Memory B cell (primary cell): ENCODE results near the gene ACP2.

ENCODE experiments used
- ATAC-seq: fragments of 150-1000 bp; cut with Tn5 transposase; 2 replicates; pipeline ENCODE4 v1.10.0; 2021; ENCODE audit warnings: low read depth, mild to moderate bottlenecking, moderate library complexity
- DNase-seq, 2 donors: peaks; one replicate each; pipeline ENCODE4 v3.0.0; 2022; ENCODE audit warnings: low spot score in 2 of 2
- H3K27ac Mint-ChIP-seq: one replicate; pipeline ENCODE4 v1.8.0; 2022; ENCODE audit warnings: mild to moderate bottlenecking, moderate library complexity, mixed read lengths
- H3K27me3 Mint-ChIP-seq: one replicate; pipeline ENCODE4 v1.8.0; 2022; ENCODE audit warnings: mixed read lengths
- H3K36me3 Mint-ChIP-seq: one replicate; pipeline ENCODE4 v1.8.0; 2022; ENCODE audit warnings: mild to moderate bottlenecking, mixed read lengths
- H3K4me1 Mint-ChIP-seq: one replicate; pipeline ENCODE4 v1.8.0; 2022; ENCODE audit warnings: mixed read lengths
- H3K4me3 Mint-ChIP-seq: one replicate; pipeline ENCODE4 v1.8.0; 2022; ENCODE audit warnings: mild to moderate bottlenecking, moderate library complexity, mixed read lengths
- H3K9me3 Mint-ChIP-seq: one replicate; pipeline ENCODE4 v1.8.0; 2022; ENCODE audit warnings: mixed read lengths

ACP2 gene

DNA sequence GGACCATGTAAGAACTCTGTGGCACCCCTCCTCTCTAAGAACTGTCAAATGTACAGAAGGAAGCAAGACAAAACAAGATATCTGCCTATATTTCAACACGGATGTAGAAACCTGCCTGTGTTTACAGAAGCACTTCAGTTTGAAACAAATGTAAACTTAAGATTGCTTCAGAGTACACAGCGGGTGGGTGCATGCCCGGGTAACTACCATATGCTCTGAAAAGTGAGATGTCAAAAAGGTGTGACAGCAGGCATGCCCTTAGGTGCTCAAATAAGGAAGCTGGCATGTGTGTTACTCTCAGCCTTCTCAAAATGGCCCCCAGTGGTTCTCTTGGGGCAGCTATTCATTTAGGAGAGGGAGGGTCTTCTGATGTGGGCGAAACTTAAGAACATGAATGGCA lies 5.2 kb downstream of the ACP2 start:
- no peaks in the 10 kb centered on the region for H3K9me3 Mint-ChIP-seq
- H3K4me3 Mint-ChIP-seq = no peak overlapping the region
- peaks cover 24% of the 10 kb centered on the region for H3K36me3 Mint-ChIP-seq
- DNase-seq = no peak
- no peak for ATAC-seq
- H3K4me1 Mint-ChIP-seq = peaks cover 4% of the 10 kb centered on the region
- no peaks in the 10 kb centered on the region for H3K27me3 Mint-ChIP-seq
- no peak overlapping the region for H3K27ac Mint-ChIP-seq

DNA sequence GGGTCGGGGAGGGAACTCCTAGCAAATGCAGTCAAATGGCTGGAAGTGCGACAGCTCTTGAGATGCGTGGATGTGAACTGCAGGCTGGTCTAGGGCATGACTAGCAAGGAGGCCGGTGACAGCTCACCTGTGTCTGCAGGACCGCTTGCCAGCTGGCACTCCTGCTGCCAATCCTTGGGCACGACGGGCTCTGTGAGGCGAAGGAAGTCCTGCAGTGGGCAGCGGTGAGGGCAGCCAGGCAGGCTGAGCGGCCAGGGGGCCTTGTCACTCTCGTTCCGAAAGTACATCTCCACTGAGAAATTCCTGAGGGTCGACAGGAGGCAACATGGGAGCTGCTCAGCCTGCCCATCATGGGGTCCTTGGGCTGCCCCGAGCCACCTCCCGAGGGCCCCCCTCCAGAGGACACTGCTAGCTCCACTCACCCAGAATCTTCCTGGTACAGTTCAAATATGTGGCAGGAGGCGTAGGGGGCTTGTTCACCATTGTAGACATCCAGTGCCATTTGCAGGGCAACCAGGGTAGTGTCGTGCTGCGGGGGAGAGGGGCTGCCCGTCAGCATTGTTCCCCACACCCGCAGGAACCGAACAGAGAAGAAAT lies 5.9 kb downstream of the ACP2 start:
- H3K27ac Mint-ChIP-seq = no peak overlapping the region
- ATAC-seq (no peak), DNase-seq (no peak)
- no peak overlapping the region for H3K4me3 Mint-ChIP-seq
- no peaks in the 10 kb centered on the region for H3K27me3 Mint-ChIP-seq
- H3K9me3 Mint-ChIP-seq = no peaks in the 10 kb centered on the region
- H3K36me3 Mint-ChIP-seq = peaks cover 24% of the 10 kb centered on the region
- no peaks in the 10 kb centered on the region for H3K4me1 Mint-ChIP-seq

DNA sequence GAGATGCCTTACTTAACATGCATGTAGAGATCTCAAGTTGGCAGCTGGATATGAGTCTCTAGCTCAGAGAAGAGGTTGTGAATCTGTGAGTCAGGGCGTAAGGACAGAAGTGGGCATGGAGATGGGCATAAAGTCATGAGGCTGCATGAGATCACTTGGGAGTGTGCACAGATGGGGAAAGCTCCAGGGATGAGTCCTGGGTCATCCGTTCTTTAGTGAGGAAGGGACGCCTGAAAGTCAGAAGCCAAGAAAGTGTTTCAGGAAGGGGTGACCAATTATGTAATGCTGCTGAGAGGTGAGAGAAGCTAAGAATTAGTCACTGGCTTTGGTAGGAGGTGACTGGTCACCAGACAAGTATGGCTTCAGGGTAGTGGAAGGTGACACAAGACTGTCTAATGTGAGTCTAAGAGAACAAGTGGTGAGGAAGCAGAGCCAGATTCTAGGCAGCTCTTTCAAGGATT lies 6.7 kb downstream of the ACP2 start:
- Mint-ChIP-seq H3K4me3 (no peak overlapping the region), H3K4me1 (no peaks in the 10 kb centered on the region), H3K27me3 (no peaks in the 10 kb centered on the region), H3K36me3 (peaks cover 26% of the 10 kb centered on the region), H3K9me3 (no peaks in the 10 kb centered on the region), H3K27ac (peak overlapping the region; percentile 9)
- ATAC-seq (no peak), DNase-seq (no peak)

GRCh38 chr11:47239852-47240251 lies 8.8 kb downstream of the ACP2 start:
- Mint-ChIP-seq H3K27ac (no peak overlapping the region), H3K27me3 (no peaks in the 10 kb centered on the region), H3K36me3 (peaks cover 29% of the 10 kb centered on the region), H3K4me1 (no peaks in the 10 kb centered on the region), H3K9me3 (no peaks in the 10 kb centered on the region), H3K4me3 (no peak overlapping the region)
- DNase-seq = no peak
- no peak for ATAC-seq

- Mint-ChIP-seq H3K36me3 (peaks cover 20% of the 10 kb centered on the region), H3K27ac (no peak overlapping the region), H3K27me3 (no peaks in the 10 kb centered on the region), H3K4me1 (no peaks in the 10 kb centered on the region), H3K4me3 (no peak overlapping the region), H3K9me3 (no peaks in the 10 kb centered on the region)
- ATAC-seq (no peak), DNase-seq (no peak)
Observed at GRCh38 chr11:47236482-47236881, 12.1 kb downstream of the ACP2 start.

- no peaks in the 10 kb centered on the region for H3K9me3 Mint-ChIP-seq
- DNase-seq (no peak), ATAC-seq (no peak)
- H3K36me3 Mint-ChIP-seq = peaks cover 17% of the 10 kb centered on the region
- H3K4me1 Mint-ChIP-seq = no peaks in the 10 kb centered on the region
- H3K27ac Mint-ChIP-seq = peak overlapping the region; percentile 47
- H3K4me3 Mint-ChIP-seq = no peak overlapping the region
- H3K27me3 Mint-ChIP-seq = no peaks in the 10 kb centered on the region
Observed at GRCh38 chr11:47235163-47235562, 13.5 kb downstream of the ACP2 start.

- Mint-ChIP-seq H3K4me3 (no peak overlapping the region), H3K4me1 (no peaks in the 10 kb centered on the region), H3K36me3 (peaks cover 15% of the 10 kb centered on the region), H3K27me3 (no peaks in the 10 kb centered on the region), H3K27ac (peak overlapping the region; percentile 47), H3K9me3 (no peaks in the 10 kb centered on the region)
- DNase-seq = no peak
- no peak for ATAC-seq
Observed at GRCh38 chr11:47234669-47235100, 13.9 kb downstream of the ACP2 start.

DNA sequence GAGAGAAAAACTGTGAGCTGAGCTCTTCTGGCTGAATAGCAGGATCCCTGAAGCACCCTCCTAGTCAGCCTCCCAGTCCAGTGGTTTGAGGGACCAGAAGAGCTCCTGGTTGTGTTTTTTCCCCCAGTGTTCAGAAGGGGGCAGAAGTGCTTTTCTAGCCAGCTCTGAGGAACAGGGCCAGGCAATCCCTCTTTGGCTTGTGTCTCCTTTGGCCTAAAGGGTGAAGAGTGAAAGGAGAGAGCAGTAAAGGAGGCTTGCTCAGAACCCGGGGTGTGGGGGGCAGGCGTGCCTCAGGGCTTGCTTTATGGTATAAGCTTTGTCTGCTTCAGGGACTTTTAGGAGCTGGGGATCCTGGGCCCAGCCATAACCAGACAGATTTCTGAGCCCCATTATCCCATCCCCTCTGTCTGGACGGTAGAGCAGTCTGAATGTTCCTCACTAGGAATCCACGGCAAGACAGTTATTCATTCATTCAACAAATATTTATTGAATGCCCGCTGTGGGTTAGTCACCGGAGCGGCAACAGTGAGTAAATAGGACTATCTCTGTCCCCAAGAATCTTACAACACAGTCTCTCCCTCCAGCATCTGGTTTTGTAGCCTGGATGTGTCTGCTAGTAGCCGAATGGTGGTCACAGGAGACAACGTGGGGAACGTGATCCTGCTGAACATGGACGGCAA lies 14.5 kb downstream of the ACP2 start:
- Mint-ChIP-seq H3K36me3 (peaks cover 14% of the 10 kb centered on the region), H3K9me3 (no peaks in the 10 kb centered on the region), H3K4me3 (no peak overlapping the region), H3K4me1 (no peaks in the 10 kb centered on the region), H3K27ac (no peak overlapping the region), H3K27me3 (no peaks in the 10 kb centered on the region)
- ATAC-seq = no peak
- DNase-seq = no peak

DNA sequence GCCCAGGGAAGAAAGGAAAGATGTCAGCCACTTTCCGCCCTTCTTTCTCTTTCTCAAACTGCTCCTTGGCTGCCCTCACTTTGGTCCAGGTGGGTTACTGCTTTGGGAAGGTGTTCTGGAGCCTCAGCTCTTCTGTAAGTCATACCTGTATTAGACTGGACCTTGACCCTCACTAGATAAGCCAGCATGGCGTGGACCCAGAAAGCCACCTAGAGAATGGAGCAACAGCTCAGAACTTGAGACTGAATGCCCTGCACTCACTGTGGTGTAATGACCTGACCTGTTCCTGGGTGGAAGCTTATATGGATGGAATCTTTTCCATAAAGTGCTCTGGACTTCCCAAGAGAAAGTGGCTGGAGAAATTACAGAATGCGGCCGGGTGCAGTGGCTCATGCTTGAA lies 15.6 kb downstream of the ACP2 start:
- Mint-ChIP-seq H3K4me1 (no peaks in the 10 kb centered on the region), H3K9me3 (no peaks in the 10 kb centered on the region), H3K27me3 (no peaks in the 10 kb centered on the region), H3K36me3 (peaks cover 16% of the 10 kb centered on the region), H3K27ac (no peak overlapping the region), H3K4me3 (no peak overlapping the region)
- DNase-seq = no peak
- ATAC-seq = no peak

- H3K4me1 Mint-ChIP-seq = peaks cover 5% of the 10 kb centered on the region
- no peak overlapping the region for H3K27ac Mint-ChIP-seq
- no peaks in the 10 kb centered on the region for H3K27me3 Mint-ChIP-seq
- H3K36me3 Mint-ChIP-seq = peaks cover 14% of the 10 kb centered on the region
- no peaks in the 10 kb centered on the region for H3K9me3 Mint-ChIP-seq
- no peak for ATAC-seq
- DNase-seq = no peak
- H3K4me3 Mint-ChIP-seq = no peak overlapping the region
Observed at GRCh38 chr11:47229161-47229560, 19.5 kb downstream of the ACP2 start.

GRCh38 chr11:47225552-47226400 lies 22.8 kb downstream of the ACP2 start:
- Mint-ChIP-seq H3K4me3 (no peak overlapping the region), H3K4me1 (peaks cover 5% of the 10 kb centered on the region), H3K9me3 (no peaks in the 10 kb centered on the region), H3K27me3 (no peaks in the 10 kb centered on the region), H3K27ac (no peak overlapping the region), H3K36me3 (peaks cover 14% of the 10 kb centered on the region)
- DNase-seq (no peak), ATAC-seq (peak; percentile 70)

DNA sequence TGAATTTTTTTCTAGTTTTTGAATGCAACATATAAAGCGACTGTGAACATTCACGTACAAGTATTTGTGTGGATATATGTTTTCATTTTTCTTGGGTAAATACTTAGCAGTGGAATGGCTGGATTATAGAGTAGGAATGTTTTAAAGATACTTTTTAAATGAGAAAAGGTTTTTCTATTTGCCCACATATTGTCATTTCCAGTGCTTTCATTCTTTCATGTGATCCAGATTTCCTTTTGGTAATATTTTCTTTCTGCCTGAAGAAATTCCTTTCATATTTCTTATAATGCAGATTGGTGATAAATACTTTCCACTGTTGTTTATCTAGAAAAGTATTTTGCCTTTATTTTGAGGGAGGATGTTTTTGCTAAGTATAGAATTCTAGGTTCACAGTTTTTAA lies 25.9 kb downstream of the ACP2 start:
- DNase-seq = no peak
- Mint-ChIP-seq H3K4me3 (no peak overlapping the region), H3K4me1 (peaks cover 13% of the 10 kb centered on the region), H3K9me3 (no peaks in the 10 kb centered on the region), H3K36me3 (peaks cover 13% of the 10 kb centered on the region), H3K27ac (no peak overlapping the region), H3K27me3 (no peaks in the 10 kb centered on the region)
- ATAC-seq = no peak

DNA sequence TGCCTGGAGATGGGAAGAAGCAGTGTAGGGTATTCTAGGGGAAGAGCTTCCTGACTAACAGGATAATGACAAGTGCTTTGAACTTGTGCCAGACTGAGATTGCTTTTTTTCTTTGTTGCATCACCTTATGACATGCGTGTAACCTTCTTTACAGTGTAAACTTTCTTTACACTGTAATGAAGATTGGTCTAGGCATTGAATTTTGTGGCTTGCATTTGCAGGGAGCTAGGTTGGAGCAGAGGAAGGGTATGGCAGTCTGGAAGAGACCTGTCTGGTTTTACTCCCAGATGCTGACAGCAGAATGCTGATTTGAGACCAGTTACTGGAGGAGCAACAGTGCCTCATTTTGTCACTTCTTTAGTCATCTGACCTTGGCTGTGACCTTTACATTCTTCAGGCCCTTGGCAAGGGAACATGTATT lies 28.2 kb downstream of the ACP2 start:
- Mint-ChIP-seq H3K4me3 (no peak overlapping the region), H3K27ac (peak overlapping the region; percentile 15), H3K4me1 (peaks cover 20% of the 10 kb centered on the region), H3K9me3 (no peaks in the 10 kb centered on the region), H3K27me3 (no peaks in the 10 kb centered on the region), H3K36me3 (peaks cover 11% of the 10 kb centered on the region)
- ATAC-seq (no peak), DNase-seq (no peak)

DNA sequence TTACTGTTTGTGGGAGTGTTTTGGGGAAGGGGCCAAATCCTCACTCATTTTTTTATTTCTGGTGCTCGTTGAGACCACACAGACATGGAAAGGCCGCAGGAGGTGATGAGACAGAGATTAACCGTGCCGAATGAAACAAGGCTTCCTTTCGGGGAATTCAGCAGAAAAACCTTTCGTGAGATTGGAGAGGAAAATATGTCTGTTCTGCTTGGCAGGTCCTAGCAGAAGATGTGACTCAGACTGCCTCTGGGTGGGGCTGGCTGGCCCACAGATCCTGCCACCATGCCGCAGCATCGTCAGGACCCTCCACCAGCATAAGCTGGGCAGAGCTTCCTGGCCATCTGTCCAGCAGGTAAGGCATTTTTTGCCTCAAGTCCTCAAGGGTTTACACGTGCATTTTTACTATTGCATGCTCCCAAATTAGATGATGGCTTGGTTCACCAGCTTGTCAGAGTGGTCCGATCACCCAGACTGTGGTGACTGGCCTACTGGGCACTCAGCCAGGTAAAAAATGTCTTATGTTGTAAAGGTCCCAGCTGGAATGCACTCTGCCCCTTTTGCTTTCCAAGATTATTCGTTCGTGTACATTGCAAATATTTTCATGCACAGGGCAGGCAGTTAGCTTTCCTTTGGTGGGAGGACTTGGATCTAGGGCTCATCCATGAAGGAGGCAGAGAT lies 32.4 kb downstream of the ACP2 start:
- H3K27me3 Mint-ChIP-seq = no peaks in the 10 kb centered on the region
- H3K9me3 Mint-ChIP-seq = no peaks in the 10 kb centered on the region
- peaks cover 9% of the 10 kb centered on the region for H3K36me3 Mint-ChIP-seq
- peaks cover 20% of the 10 kb centered on the region for H3K4me1 Mint-ChIP-seq
- no peak for ATAC-seq
- H3K4me3 Mint-ChIP-seq = peak overlapping the region; percentile 98
- peak in 1 of 2 donors; percentile 17 for DNase-seq
- peak overlapping the region; percentile 94 for H3K27ac Mint-ChIP-seq
